HL-60 (cell line): Measurements from ENCODE around the gene CDC73.

Source experiments
- DNase-seq, 2 experiments: peaks; one replicate each; pipeline ENCODE4 v3.0.0-alpha.2; 2010 to 2020; ENCODE audit warnings: low read depth in 1 of 2, low spot score in 1 of 2
- H3K27ac ChIP-seq: fragments of 250-450 bp; sonication (Bioruptor Pico); replicated peaks from 2 replicates; pipeline ENCODE4 v1.5.1; 2020; ENCODE audit warnings: mild to moderate bottlenecking, moderate library complexity
- H3K27me3 ChIP-seq: fragments of 250-450 bp; sonication (Bioruptor Pico); 2 replicates; pipeline ENCODE4 v1.5.1; 2021; ENCODE audit warnings: mild to moderate bottlenecking, moderate library complexity; ENCODE audit not compliant: insufficient read depth, poor library complexity, severe bottlenecking
- H3K4me3 ChIP-seq: replicated peaks from 2 replicates; pipeline ENCODE4 v1.5.1; 2011; ENCODE audit warnings: mild to moderate bottlenecking, control low read depth, low read length; ENCODE audit not compliant: insufficient read depth
- GABPA ChIP-seq: IDR thresholded peaks from 2 replicates; pipeline ENCODE4 v1.6.1; 2012; ENCODE audit warnings: low read depth
- POLR2AphosphoS5 ChIP-seq: IDR thresholded peaks from 2 replicates; pipeline ENCODE4 v1.6.1; 2012; ENCODE audit warnings: low read depth
- REST ChIP-seq: IDR thresholded peaks from 2 replicates; pipeline ENCODE4 v1.6.1; 2012; ENCODE audit warnings: low read depth; ENCODE audit not compliant: insufficient replicate concordance
- SPI1 ChIP-seq: IDR thresholded peaks from 2 replicates; pipeline ENCODE4 v1.6.1; 2012; ENCODE audit warnings: low read depth, mild to moderate bottlenecking, borderline replicate concordance
- TF ChIP-seq, protein P1 (sequence below): IDR thresholded peaks from one replicate; pipeline ENCODE4 v1.5.1; 2011; ENCODE audit warnings: low read length, control low read depth, inconsistent platforms; ENCODE audit not compliant: insufficient read depth

The CDC73 gene

GRCh38 chr1:193216920-193217319, 95.1 kb downstream of the CDC73 start:
- TF ChIP-seq, protein P1, sequence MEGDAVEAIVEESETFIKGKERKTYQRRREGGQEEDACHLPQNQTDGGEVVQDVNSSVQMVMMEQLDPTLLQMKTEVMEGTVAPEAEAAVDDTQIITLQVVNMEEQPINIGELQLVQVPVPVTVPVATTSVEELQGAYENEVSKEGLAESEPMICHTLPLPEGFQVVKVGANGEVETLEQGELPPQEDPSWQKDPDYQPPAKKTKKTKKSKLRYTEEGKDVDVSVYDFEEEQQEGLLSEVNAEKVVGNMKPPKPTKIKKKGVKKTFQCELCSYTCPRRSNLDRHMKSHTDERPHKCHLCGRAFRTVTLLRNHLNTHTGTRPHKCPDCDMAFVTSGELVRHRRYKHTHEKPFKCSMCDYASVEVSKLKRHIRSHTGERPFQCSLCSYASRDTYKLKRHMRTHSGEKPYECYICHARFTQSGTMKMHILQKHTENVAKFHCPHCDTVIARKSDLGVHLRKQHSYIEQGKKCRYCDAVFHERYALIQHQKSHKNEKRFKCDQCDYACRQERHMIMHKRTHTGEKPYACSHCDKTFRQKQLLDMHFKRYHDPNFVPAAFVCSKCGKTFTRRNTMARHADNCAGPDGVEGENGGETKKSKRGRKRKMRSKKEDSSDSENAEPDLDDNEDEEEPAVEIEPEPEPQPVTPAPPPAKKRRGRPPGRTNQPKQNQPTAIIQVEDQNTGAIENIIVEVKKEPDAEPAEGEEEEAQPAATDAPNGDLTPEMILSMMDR: no peak
- TF ChIP-seq GABPA (no peak), SPI1 (no peak), REST (no peak), POLR2AphosphoS5 (no peak)
- DNase-seq: no peak
- Histone ChIP-seq H3K27me3 (no peaks in the 10 kb centered on the region), H3K27ac (no peak overlapping the region), H3K4me3 (no peak overlapping the region)

GRCh38 chr1:193219391-193219790, 97.6 kb downstream of the CDC73 start:
- H3K27ac ChIP-seq: no peak overlapping the region

DNA sequence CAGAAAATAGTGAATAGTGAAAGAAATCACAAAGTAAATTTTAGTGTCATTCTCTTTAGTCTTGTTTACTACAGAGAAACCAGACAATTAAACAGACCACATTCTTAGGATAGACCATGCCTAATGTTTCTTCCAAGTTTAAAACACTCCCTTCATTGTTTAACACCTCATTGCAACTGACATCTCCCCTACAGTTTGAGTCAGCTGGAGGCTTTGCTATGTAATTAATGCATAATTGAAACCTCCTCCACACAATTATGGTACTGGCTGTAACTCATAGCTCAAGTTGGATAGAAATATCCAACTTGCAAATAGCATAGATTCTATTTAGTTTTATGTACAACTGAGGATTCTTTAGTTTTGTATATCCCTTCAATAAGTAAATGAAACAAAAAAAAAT, 99.8 kb downstream of the CDC73 start:
- Histone ChIP-seq H3K27me3 (no peaks in the 10 kb centered on the region), H3K27ac (no peak overlapping the region), H3K4me3 (no peak overlapping the region)
- DNase-seq: no peak
- no peak for TF ChIP-seq SPI1
- no peak for TF ChIP-seq POLR2AphosphoS5
- TF ChIP-seq REST: no peak
- TF ChIP-seq GABPA: no peak
- TF ChIP-seq, protein P1: no peak

More at GRCh38 chr1:193219391-193219790, 97.6 kb downstream of the CDC73 start:
- DNase-seq: no peak
- Histone ChIP-seq H3K27me3 (no peaks in the 10 kb centered on the region), H3K4me3 (no peak overlapping the region)
- TF ChIP-seq GABPA (no peak), SPI1 (no peak), POLR2AphosphoS5 (no peak), REST (no peak)
- TF ChIP-seq, protein P1: no peak
